K562 (cell line): ENCODE measurements around the gene HAPSTR1. TPM values are rescaled to one million over a fixed set of nuclear protein-coding genes. Genes with fewer than 3 reads are reported as not detected.

Experiments
- ATAC-seq: fragments of 200-7000 bp; cut with Tn5 transposase; 3 replicates; pipeline ENCODE4 v1.9.1; 2020; ENCODE audit warnings: moderate library complexity
- BruUV-seq: library from RNA; stranded (reverse); fragments of 400-500 nt; replicated peaks from 2 replicates; lab custom pipeline; 2021; lab: Mats Ljungman, UMichigan
- CTCF ChIA-PET: fragments of 300-600 bp; formaldehyde crosslinking; extraction: SDS; loops from one replicate; lab custom pipeline; 2021; ENCODE audit warnings: low intra/inter-chr PET ratio; lab: Yijun Ruan, JAX
- POLR2A ChIA-PET: fragments of 300-600, 350-650 bp; sonication (Branson Sonifier 250); formaldehyde crosslinking; extraction: SDS; loops from one replicate; lab custom pipeline; 2021; ENCODE audit warnings: antibody characterized with exemption, inconsistent platforms; lab: Yijun Ruan, JAX
- DNase-seq, 4 experiments: peaks; one replicate each; pipeline versions ENCODE4 v3.0.0 to v3.0.0-alpha.2; 2011 to 2018; ENCODE audit warnings: low spot score in 3 of 4, mixed read lengths in 3 of 4; ENCODE audit errors: extremely low read depth in 1 of 4
- FAIRE-seq: peaks from 2 replicates; lab custom pipeline; 2011; peaks lifted over from hg19 to GRCh38; lab: Jason Lieb, UNC
- H2AFZ ChIP-seq: 2 replicates; pipeline ENCODE4 v1.6.0; 2011; ENCODE audit warnings: low read depth, low read length, control low read depth, inconsistent platforms
- H3K27ac ChIP-seq: fragments of 200-600 bp; 3 replicates; pipeline ENCODE4 v1.8.0; 2011; ENCODE audit warnings: low read depth, mild to moderate bottlenecking, control low read depth, inconsistent platforms, low read length, moderate library complexity, mixed read lengths; ENCODE audit errors: extremely low read depth
- H3K27me3 ChIP-seq, 2 experiments: fragments of 300-600 bp in 1 of 2; 2 replicates in 1 of 2; 3 replicates in 1 of 2; pipeline versions ENCODE4 v1.6.0 to v1.8.0; 2011; ENCODE audit warnings: inconsistent platforms in 2 of 2, low read length in 2 of 2, mild to moderate bottlenecking in 1 of 2, mixed read lengths in 1 of 2, moderate library complexity in 1 of 2; ENCODE audit not compliant: control insufficient read depth in 2 of 2, insufficient read depth in 2 of 2
- H3K36me3 ChIP-seq: fragments of 300-600 bp; 3 replicates; pipeline ENCODE4 v1.8.0; 2011; ENCODE audit warnings: mild to moderate bottlenecking, low read length, inconsistent platforms; ENCODE audit not compliant: control insufficient read depth, insufficient read depth
- H3K4me1 ChIP-seq, 2 experiments: fragments of 200-600 bp in 1 of 2; replicated peaks in 1 of 2; 2 replicates in 1 of 2; 3 replicates in 1 of 2; pipeline versions ENCODE4 v1.5.1 to v1.8.0; 2011; ENCODE audit warnings: inconsistent platforms in 2 of 2, low read length in 2 of 2, mild to moderate bottlenecking in 1 of 2, mixed read lengths in 1 of 2, moderate library complexity in 1 of 2; ENCODE audit not compliant: control insufficient read depth in 2 of 2, insufficient read depth in 2 of 2
- H3K4me2 ChIP-seq: 2 replicates; pipeline ENCODE4 v1.6.1; 2011; ENCODE audit warnings: low read length, control low read depth, inconsistent platforms, mixed read lengths; ENCODE audit not compliant: insufficient read depth
- H3K4me3 ChIP-seq: fragments of 200-600 bp; sonication (generic), shearing (Covaris generic); 2 replicates; pipeline ENCODE4 v1.5.1; 2016; ENCODE audit warnings: control low read depth, inconsistent platforms
- H3K79me2 ChIP-seq: fragments of 200-600 bp; 3 replicates; pipeline ENCODE4 v1.8.0; 2011; ENCODE audit warnings: low read length, inconsistent platforms; ENCODE audit not compliant: control insufficient read depth, insufficient read depth
- H3K9ac ChIP-seq, 2 experiments: 2 replicates each; pipeline versions ENCODE4 v1.6.0 to v1.6.1; 2011; ENCODE audit warnings: low read depth in 2 of 2, low read length in 2 of 2, control low read depth in 1 of 2, inconsistent platforms in 1 of 2, mild to moderate bottlenecking in 1 of 2, mixed read lengths in 1 of 2; ENCODE audit not compliant: insufficient read depth in 1 of 2
- H3K9me1 ChIP-seq: one replicate; pipeline ENCODE4 v1.6.0; 2011; ENCODE audit warnings: inconsistent platforms, mild to moderate bottlenecking, low read length, moderate library complexity; ENCODE audit not compliant: control insufficient read depth, insufficient read depth
- H3K9me3 ChIP-seq: replicated peaks from 2 replicates; pipeline ENCODE4 v1.5.1; 2011; ENCODE audit warnings: low read depth, low read length, inconsistent platforms; ENCODE audit not compliant: control insufficient read depth, insufficient read depth
- H4K20me1 ChIP-seq: replicated peaks from 2 replicates; pipeline ENCODE4 v1.6.1; 2011; ENCODE audit warnings: low read length, inconsistent platforms, mixed read lengths; ENCODE audit not compliant: control insufficient read depth, insufficient read depth
- ADNP ChIP-seq: fragments of 200-800 bp; sonication (Bioruptor generic); IDR thresholded peaks from 2 replicates; pipeline ENCODE4 v1.6.1; 2016; ENCODE audit warnings: missing genetic modification characterization, missing compliant biosample characterization
- FOXJ3 ChIP-seq: sonication (generic); formaldehyde crosslinking; IDR thresholded peaks from 2 replicates; pipeline ENCODE4 v1.4.0; 2020; ENCODE audit warnings: mild to moderate bottlenecking, missing genetic modification reagents
- FOXP4 ChIP-seq: sonication (generic); formaldehyde crosslinking; IDR thresholded peaks from 2 replicates; pipeline ENCODE4 v1.8.0; 2022; ENCODE audit warnings: mild to moderate bottlenecking, missing genetic modification reagents, borderline replicate concordance
- SRSF3 ChIP-seq: fragments of 200-400 bp; formaldehyde crosslinking; IDR thresholded peaks from 2 replicates; pipeline ENCODE4 v1.6.1; 2016; ENCODE audit warnings: mild to moderate bottlenecking, low read length, moderate library complexity; ENCODE audit not compliant: insufficient read depth
- ZBTB40 ChIP-seq, 2 experiments: fragments of 450-650 bp in 1 of 2; sonication (generic) in 1 of 2; formaldehyde crosslinking in 1 of 2; IDR thresholded peaks; 2 replicates each; pipeline versions ENCODE4 v1.7.1 to v1.9.0; 2016 to 2022; ENCODE audit warnings: inconsistent platforms in 1 of 2, mild to moderate bottlenecking in 1 of 2, missing genetic modification reagents in 1 of 2
- WGBS: fragments of 100-300 bp; shearing (Covaris generic); methylation state at CpG from one replicate; pipeline ENCODE4 v1.1.6; 2016; ENCODE audit warnings: low coverage, mixed read lengths; ENCODE audit not compliant: insufficient coverage; ENCODE audit errors: missing lambda C conversion rate; 5-methylcytosine and 5-hydroxymethylcytosine counted together
- in situ Hi-C: fragments of 300-500 bp; cut with MboI; formaldehyde crosslinking; loops from 4 replicates; pipeline ENCODE4 v1.15.0; 2018; ENCODE audit warnings: inconsistent platforms, mixed read lengths
- intact Hi-C: fragments of 100-400 bp; cut with micrococcal nuclease; formaldehyde crosslinking; loops from 2 replicates; pipeline ENCODE4 v1.14.2; 2022
- polyA plus RNA-seq, 8 experiments: library from polyadenylated mRNA; depleted of rRNA in 4 of 8; stranded (reverse) in 5 of 8; unstranded in 3 of 8; fragments of >200 nt; fragmentation: Nextera tagmentation in 2 of 8; fragmentation: Illumina TruSeq in 1 of 8; extraction: Ambion mirVana in 2 of 8; extraction: Trizol in 1 of 8; gene quantifications; 2 replicates each; pipeline versions ENCODE4 v1.2.1 to v1.2.3, GENCODE V29; 2011 to 2014; ENCODE audit warnings: inconsistent platforms in 1 of 8, missing spikeins in 1 of 8
- total RNA-seq, 7 experiments: library from RNA; depleted of rRNA in 6 of 7; stranded (reverse); fragments of >200 nt in 6 of 7; fragmentation: Illumina TruSeq in 2 of 7; extraction: Trizol in 2 of 7; gene quantifications; 2 replicates each; pipeline versions ENCODE4 v1.2.1 to v1.2.3, GENCODE V29; 2011 to 2021; ENCODE audit warnings: low replicate concordance in 1 of 7

Gene HAPSTR1
- total and polyA plus RNA-seq, 9 of the 15 experiments (the other 6 are each of a cell fraction or from before 2014, with no cell fraction given) = 10.8 to 67.9 (median 36.5) TPM

GRCh38 chr16:9128346-9129342 is 37.2 kb downstream of the HAPSTR1 start (continued):
- TF ChIP-seq ADNP (tag) (peak; percentile 80), FOXJ3 (CRISPR knock-in tag) (no peak)

- no TSS peak for BruUV-seq
- intact Hi-C loops = loop anchor here (10.0 kb wide), 2 partner anchors 260 to 570 kb away; no protein-coding TSS in a partner anchor
- WGBS = 94% methylated on average over 5 of the region's 5 CpGs
- TF ChIP-seq FOXP4 (no peak), SRSF3 (no peak), ZBTB40 (IDR thresholded peaks at IDR 0.05) (no peak), ZBTB40 (CRISPR knock-in tag; IDR thresholded peaks at IDR 0.05) (no peak)
These were observed 42.9 kb downstream of the HAPSTR1 start for GRCh38 chr16:9134306-9134705.

More at GRCh38 chr16:9134306-9134705, 42.9 kb downstream of the HAPSTR1 start:
- Histone ChIP-seq H3K9me3 (no peaks in the 10 kb centered on the region), H3K4me2 (no peak overlapping the region), H3K4me1 (peaks cover 3 to 8% of the 10 kb centered on the region in 2 experiments; a peak in 3 of 5 replicates), H3K36me3 (no peaks in the 10 kb centered on the region), H3K9me1 (no peaks in the 10 kb centered on the region), H2AFZ (no peak overlapping the region), H3K79me2 (no peaks in the 10 kb centered on the region), H3K27me3 (no peaks in the 10 kb centered on the region), H3K9ac (no peak overlapping the region), H3K27ac (no peak overlapping the region), H4K20me1 (peaks cover 3% of the 10 kb centered on the region; the same call in 1 of the 2 replicates), H3K4me3 (no peak overlapping the region)
- in situ Hi-C loops = no loop called here
- no peak for FAIRE-seq
- ATAC-seq = no peak
- DNase-seq = no peak
- CTCF ChIA-PET = interaction anchor here (0.6 to 1.2 kb wide), 3 partner anchors 228 to 1841 kb away, joined by 3 to 4 read pairs (median 3); no protein-coding TSS in a partner anchor
- POLR2A ChIA-PET = interaction anchor here (0.6 to 1.0 kb wide), 4 partner anchors 8 to 495 kb away, joined by 3 to 4 read pairs (median 3); no protein-coding TSS in a partner anchor
